GM18511 (cell line): ENCODE measurements around the gene RBX1.

Experiments
- ATAC-seq: cut with Tn5 transposase; IDR thresholded peaks from one replicate; pipeline ENCODE4 v1.9.1; 2021; ENCODE audit warnings: mild to moderate bottlenecking, moderate library complexity; ENCODE audit not compliant: unreplicated experiment

Gene RBX1

GRCh38 chr22:41021061-41021612 lies 70.0 kb downstream of the RBX1 start:
- ATAC-seq = no peak

- peak; percentile 59 for ATAC-seq
These were observed 70.7 kb downstream of the RBX1 start for GRCh38 chr22:41021613-41022454.

GRCh38 chr22:41022470-41023298 lies 71.5 kb downstream of the RBX1 start:
- ATAC-seq = peak; percentile 59
